Stimulated activated CD8-positive, alpha-beta memory T cell treated with anti-CD3 and anti-CD28 coated beads, Interleukin-7, amount 100 ng/mL, for 24 hours (primary cell): Measurements from ENCODE around the gene SPTBN1.

Source experiments
- DNase-seq: peaks from one replicate; pipeline ENCODE4 v3.0.0-alpha.2; 2020; ENCODE audit warnings: low read depth

Gene SPTBN1

GRCh38 chr2:54704688-54705605, 248.8 kb downstream of the SPTBN1 start:
- DNase-seq: no peak

GRCh38 chr2:54706622-54707021, 250.5 kb downstream of the SPTBN1 start:
- DNase-seq: no peak

- DNase-seq: no peak
Observed at GRCh38 chr2:54708584-54709335, 252.6 kb downstream of the SPTBN1 start.

- DNase-seq: no peak
Observed at GRCh38 chr2:54709336-54709809, 253.2 kb downstream of the SPTBN1 start.

- no peak for DNase-seq
Observed at GRCh38 chr2:54710216-54710615, 254.1 kb downstream of the SPTBN1 start.

- DNase-seq: no peak
Observed at GRCh38 chr2:54712516-54712915, 256.4 kb downstream of the SPTBN1 start.

GRCh38 chr2:54714996-54715395, 258.9 kb downstream of the SPTBN1 start:
- DNase-seq: no peak

- no peak for DNase-seq
Observed at GRCh38 chr2:54716375-54716774, 260.2 kb downstream of the SPTBN1 start.

GRCh38 chr2:54720563-54720962, 264.4 kb downstream of the SPTBN1 start:
- DNase-seq: no peak
